Mesodermal cell (in vitro differentiated cells): ENCODE measurements around the gene EFNB2.

ENCODE experiments used
- H3K27ac ChIP-seq: 2 replicates; pipeline ENCODE4 v1.7.0; 2013; ENCODE audit warnings: mild to moderate bottlenecking, low read depth, low read length, moderate library complexity; ENCODE audit not compliant: severe bottlenecking
- H3K36me3 ChIP-seq: 2 replicates; pipeline ENCODE4 v1.7.1; 2013; ENCODE audit warnings: mild to moderate bottlenecking, low read length, moderate library complexity; ENCODE audit not compliant: control insufficient read depth, insufficient read depth
- H3K4me1 ChIP-seq: one replicate; pipeline ENCODE4 v1.7.1; 2013; ENCODE audit warnings: mild to moderate bottlenecking, low read length; ENCODE audit not compliant: insufficient read depth, control insufficient read depth, poor library complexity, severe bottlenecking
- H3K4me3 ChIP-seq: 2 replicates; pipeline ENCODE4 v1.7.0; 2013; ENCODE audit warnings: low read length, control low read depth, mild to moderate bottlenecking; ENCODE audit not compliant: insufficient read depth, poor library complexity, severe bottlenecking; ENCODE audit errors: extremely low read depth
- H3K9me3 ChIP-seq: 2 replicates; pipeline ENCODE4 v1.7.1; 2013; ENCODE audit warnings: mild to moderate bottlenecking, low read length, moderate library complexity; ENCODE audit not compliant: control insufficient read depth
- WGBS, 2 experiments: methylation state at CpG; one replicate each; pipeline ENCODE4 v1.1.5; 2013; ENCODE audit warnings: missing lambda C conversion rate in 2 of 2; ENCODE audit not compliant: insufficient coverage in 2 of 2; 5-methylcytosine and 5-hydroxymethylcytosine counted together

Gene EFNB2

GRCh38 chr13:106466691-106467426 is 68.6 kb downstream of the EFNB2 start:
- Histone ChIP-seq H3K4me3 (no peak overlapping the region), H3K4me1 (peaks cover 14% of the 10 kb centered on the region), H3K36me3 (no peaks in the 10 kb centered on the region), H3K9me3 (no peaks in the 10 kb centered on the region), H3K27ac (peak overlapping the region; percentile 6)
- WGBS, 2 experiments: 95 to 100% methylated on average over 1 to 2 of the region's 7 CpGs

GRCh38 chr13:106464076-106464475 is 71.4 kb downstream of the EFNB2 start:
- H3K4me1 ChIP-seq: peaks cover 7% of the 10 kb centered on the region
- no peak overlapping the region for H3K27ac ChIP-seq
- H3K36me3 ChIP-seq: no peaks in the 10 kb centered on the region
- no peaks in the 10 kb centered on the region for H3K9me3 ChIP-seq
- no peak overlapping the region for H3K4me3 ChIP-seq
- WGBS, 2 experiments: 92 to 96% methylated on average over 3 to 4 of the region's 4 CpGs

GRCh38 chr13:106462710-106463109 is 72.8 kb downstream of the EFNB2 start:
- no peaks in the 10 kb centered on the region for H3K4me1 ChIP-seq
- 91 to 100% methylated on average over 1 of the region's 3 CpGs for WGBS, 2 experiments
- no peak overlapping the region for H3K4me3 ChIP-seq
- H3K9me3 ChIP-seq: no peaks in the 10 kb centered on the region
- no peaks in the 10 kb centered on the region for H3K36me3 ChIP-seq
- no peak overlapping the region for H3K27ac ChIP-seq

- WGBS, 2 experiments: 80 to 100% methylated on average over 1 of the region's 3 CpGs
- Histone ChIP-seq H3K4me3 (no peak overlapping the region), H3K9me3 (no peaks in the 10 kb centered on the region), H3K36me3 (no peaks in the 10 kb centered on the region), H3K4me1 (no peaks in the 10 kb centered on the region), H3K27ac (no peak overlapping the region)
Measured at GRCh38 chr13:106455777-106456176, 79.7 kb downstream of the EFNB2 start.

GRCh38 chr13:106455190-106455589 is 80.3 kb downstream of the EFNB2 start:
- H3K27ac ChIP-seq: no peak overlapping the region
- H3K36me3 ChIP-seq: no peaks in the 10 kb centered on the region
- no peak overlapping the region for H3K4me3 ChIP-seq
- 100% methylated on average over 3 of the region's 9 CpGs for WGBS, 2 experiments
- H3K9me3 ChIP-seq: no peaks in the 10 kb centered on the region
- H3K4me1 ChIP-seq: no peaks in the 10 kb centered on the region

- Histone ChIP-seq H3K36me3 (no peaks in the 10 kb centered on the region), H3K9me3 (no peaks in the 10 kb centered on the region), H3K4me1 (no peaks in the 10 kb centered on the region), H3K27ac (no peak overlapping the region), H3K4me3 (no peak overlapping the region)
- 89% methylated on average over 7 of the region's 7 CpGs for WGBS, 2 experiments
Measured at GRCh38 chr13:106453101-106453500, 82.4 kb downstream of the EFNB2 start.

GRCh38 chr13:106450991-106451390 is 84.5 kb downstream of the EFNB2 start:
- Histone ChIP-seq H3K4me3 (no peak overlapping the region), H3K27ac (no peak overlapping the region), H3K4me1 (no peaks in the 10 kb centered on the region), H3K36me3 (no peaks in the 10 kb centered on the region), H3K9me3 (no peaks in the 10 kb centered on the region)
- 88 to 89% methylated on average over 6 of the region's 6 CpGs for WGBS, 2 experiments

GRCh38 chr13:106449096-106449495 is 86.4 kb downstream of the EFNB2 start:
- H3K9me3 ChIP-seq: no peaks in the 10 kb centered on the region
- no peak overlapping the region for H3K4me3 ChIP-seq
- no peak overlapping the region for H3K27ac ChIP-seq
- 100% methylated on average over 2 of the region's 4 CpGs; no CpG with 5 or more reads in 1 of the 2 experiments for WGBS, 2 experiments
- H3K4me1 ChIP-seq: no peaks in the 10 kb centered on the region
- no peaks in the 10 kb centered on the region for H3K36me3 ChIP-seq

GRCh38 chr13:106445996-106446395 is 89.5 kb downstream of the EFNB2 start:
- Histone ChIP-seq H3K4me3 (no peak overlapping the region), H3K4me1 (peaks cover 2% of the 10 kb centered on the region), H3K27ac (no peak overlapping the region), H3K9me3 (no peaks in the 10 kb centered on the region), H3K36me3 (no peaks in the 10 kb centered on the region)
- WGBS, 2 experiments: 80 to 100% methylated on average over 3 of the region's 4 CpGs

- H3K27ac ChIP-seq: no peak overlapping the region
- peaks cover 7% of the 10 kb centered on the region for H3K4me1 ChIP-seq
- no peaks in the 10 kb centered on the region for H3K36me3 ChIP-seq
- WGBS, 2 experiments: 65 to 76% methylated on average over 2 to 5 of the region's 11 CpGs
- no peaks in the 10 kb centered on the region for H3K9me3 ChIP-seq
- no peak overlapping the region for H3K4me3 ChIP-seq
Measured at GRCh38 chr13:106443607-106444322, 91.7 kb downstream of the EFNB2 start.

GRCh38 chr13:106440866-106441265 is 94.6 kb downstream of the EFNB2 start:
- Histone ChIP-seq H3K36me3 (no peaks in the 10 kb centered on the region), H3K9me3 (no peaks in the 10 kb centered on the region), H3K4me1 (peaks cover 7% of the 10 kb centered on the region), H3K4me3 (no peak overlapping the region), H3K27ac (peak overlapping the region; percentile 1)
- WGBS, 2 experiments: 33 to 63% methylated on average over 1 of the region's 2 CpGs
